CD14-positive monocyte (primary cell): ENCODE measurements around the gene DYNLT1. TPM values are rescaled to one million over a fixed set of nuclear protein-coding genes. Genes with fewer than 3 reads are reported as not detected.

Experiments used
- DNase-seq, 3 donors: peaks; one replicate each; pipeline ENCODE4 v3.0.0-alpha.2; 2011 to 2022
- H2AFZ ChIP-seq: 2 replicates; pipeline ENCODE4 v1.6.0; 2012; ENCODE audit warnings: mild to moderate bottlenecking, low read depth, low read length, inconsistent platforms; ENCODE audit not compliant: insufficient read depth, poor library complexity, severe bottlenecking
- H3K27ac ChIP-seq, 2 donors: 1 replicate in 1 of 2; 2 replicates in 1 of 2; pipeline ENCODE4 v1.5.1; 2012 to 2013; ENCODE audit warnings: low read length in 2 of 2, control low read depth in 1 of 2, inconsistent platforms in 1 of 2, low read depth in 1 of 2, mild to moderate bottlenecking in 1 of 2
- H3K27me3 ChIP-seq, 2 donors: one replicate each; pipeline versions ENCODE4 v1.6.0 to v1.6.1; 2011 to 2013; ENCODE audit warnings: low read length in 2 of 2; ENCODE audit not compliant: control insufficient read depth in 2 of 2, insufficient read depth in 2 of 2
- H3K36me3 ChIP-seq, 2 donors: replicated peaks in 1 of 2; 1 replicate in 1 of 2; 2 replicates in 1 of 2; pipeline versions ENCODE4 v1.5.1 to v1.6.1; 2012 to 2013; ENCODE audit warnings: low read length in 2 of 2, control low read depth in 1 of 2, inconsistent platforms in 1 of 2, mild to moderate bottlenecking in 1 of 2; ENCODE audit not compliant: insufficient read depth in 2 of 2, control insufficient read depth in 1 of 2
- H3K4me1 ChIP-seq, 2 donors: 1 replicate in 1 of 2; 2 replicates in 1 of 2; pipeline versions ENCODE4 v1.5.1 to v1.6.1; 2012 to 2013; ENCODE audit warnings: low read length in 2 of 2, control low read depth in 1 of 2, inconsistent platforms in 1 of 2, mild to moderate bottlenecking in 1 of 2, moderate library complexity in 1 of 2; ENCODE audit not compliant: insufficient read depth in 2 of 2, control insufficient read depth in 1 of 2
- H3K4me2 ChIP-seq: replicated peaks from 2 replicates; pipeline ENCODE3; 2012; ENCODE audit warnings: low read length, moderate library complexity, mild to moderate bottlenecking; ENCODE audit not compliant: poor library complexity, severe bottlenecking; ENCODE audit errors: extremely low read depth
- H3K4me3 ChIP-seq, 3 experiments: fragments of 200-600 bp in 1 of 3; sonication (generic) in 1 of 3; replicated peaks in 1 of 3; 1 replicate in 2 of 3; 2 replicates in 1 of 3; pipeline ENCODE4 v1.5.1; 2011 to 2013; ENCODE audit warnings: low read length in 3 of 3, mild to moderate bottlenecking in 3 of 3, control low read depth in 2 of 3, low read depth in 2 of 3, inconsistent platforms in 1 of 3, moderate library complexity in 1 of 3
- H3K79me2 ChIP-seq: 2 replicates; pipeline ENCODE4 v1.6.0; 2012; ENCODE audit warnings: mild to moderate bottlenecking, control low read depth, inconsistent platforms, low read length, moderate library complexity; ENCODE audit not compliant: insufficient read depth
- H3K9ac ChIP-seq: 2 replicates; pipeline ENCODE4 v1.6.0; 2017; ENCODE audit warnings: low read length, mild to moderate bottlenecking; ENCODE audit not compliant: insufficient read depth, poor library complexity, severe bottlenecking
- H3K9me3 ChIP-seq, 2 donors: replicated peaks in 1 of 2; 1 replicate in 1 of 2; 2 replicates in 1 of 2; pipeline versions ENCODE4 v1.5.1 to v1.6.1; 2012 to 2013; ENCODE audit warnings: low read length in 2 of 2, control low read depth in 1 of 2; ENCODE audit not compliant: control insufficient read depth in 1 of 2, insufficient read depth in 1 of 2
- H4K20me1 ChIP-seq: 2 replicates; pipeline ENCODE4 v1.6.0; 2012; ENCODE audit warnings: mild to moderate bottlenecking, low read length, control low read depth, moderate library complexity; ENCODE audit not compliant: insufficient read depth
- H3K27ac Mint-ChIP-seq, 7 donors: one replicate each; pipeline ENCODE4 v1.8.0; 2020; ENCODE audit warnings: mild to moderate bottlenecking in 7 of 7, mixed read lengths in 7 of 7, moderate library complexity in 6 of 7, inconsistent platforms in 2 of 7
- H3K27me3 Mint-ChIP-seq, 3 donors: one replicate each; pipeline ENCODE4 v1.8.0; 2021 to 2022; ENCODE audit warnings: low read depth in 3 of 3, mild to moderate bottlenecking in 3 of 3, mixed read lengths in 3 of 3, moderate library complexity in 3 of 3, inconsistent platforms in 1 of 3
- H3K36me3 Mint-ChIP-seq, 2 donors: one replicate each; pipeline ENCODE4 v1.8.0; 2020; ENCODE audit warnings: mixed read lengths in 2 of 2, inconsistent platforms in 1 of 2, mild to moderate bottlenecking in 1 of 2
- H3K4me1 Mint-ChIP-seq: one replicate; pipeline ENCODE4 v1.8.0; 2020; ENCODE audit warnings: mild to moderate bottlenecking, mixed read lengths
- H3K4me3 Mint-ChIP-seq, 2 donors: one replicate each; pipeline ENCODE4 v1.8.0; 2020; ENCODE audit warnings: mild to moderate bottlenecking in 2 of 2, mixed read lengths in 2 of 2, moderate library complexity in 1 of 2
- H3K9me3 Mint-ChIP-seq, 7 donors: one replicate each; pipeline ENCODE4 v1.8.0; 2020 to 2022; ENCODE audit warnings: mixed read lengths in 7 of 7, mild to moderate bottlenecking in 6 of 7, moderate library complexity in 6 of 7, inconsistent platforms in 2 of 7
- WGBS: methylation state at CpG from one replicate; pipeline ENCODE4 v1.1.5; 2013; ENCODE audit warnings: missing lambda C conversion rate; ENCODE audit not compliant: insufficient coverage; 5-methylcytosine and 5-hydroxymethylcytosine counted together
- intact Hi-C, 2 donors: fragments of 100-400 bp; cut with micrococcal nuclease; formaldehyde crosslinking; loops; one replicate each; pipeline versions ENCODE4 v1.15.0 to v1.15.1; 2023
- polyA plus RNA-seq, 3 donors: library from polyadenylated mRNA; depleted of rRNA in 1 of 3; unstranded in 2 of 3; stranded (reverse) in 1 of 3; fragments of 300-500 nt in 2 of 3; fragments of >200 nt in 1 of 3; fragmentation: Illumina TruSeq in 2 of 3; gene quantifications; 1 replicate in 2 of 3; 2 replicates in 1 of 3; pipeline ENCODE4 v1.2.3, GENCODE V29; 2012 to 2021
- TF ChIP-seq, protein P1 (sequence below): fragments of 200-600 bp; IDR thresholded peaks from one replicate; pipeline ENCODE4 v1.8.0; 2022; ENCODE audit warnings: antibody characterized with exemption, mild to moderate bottlenecking

DYNLT1 gene
- polyA plus RNA-seq, 3 donors = 248 to 287 (median 286) TPM

DNA sequence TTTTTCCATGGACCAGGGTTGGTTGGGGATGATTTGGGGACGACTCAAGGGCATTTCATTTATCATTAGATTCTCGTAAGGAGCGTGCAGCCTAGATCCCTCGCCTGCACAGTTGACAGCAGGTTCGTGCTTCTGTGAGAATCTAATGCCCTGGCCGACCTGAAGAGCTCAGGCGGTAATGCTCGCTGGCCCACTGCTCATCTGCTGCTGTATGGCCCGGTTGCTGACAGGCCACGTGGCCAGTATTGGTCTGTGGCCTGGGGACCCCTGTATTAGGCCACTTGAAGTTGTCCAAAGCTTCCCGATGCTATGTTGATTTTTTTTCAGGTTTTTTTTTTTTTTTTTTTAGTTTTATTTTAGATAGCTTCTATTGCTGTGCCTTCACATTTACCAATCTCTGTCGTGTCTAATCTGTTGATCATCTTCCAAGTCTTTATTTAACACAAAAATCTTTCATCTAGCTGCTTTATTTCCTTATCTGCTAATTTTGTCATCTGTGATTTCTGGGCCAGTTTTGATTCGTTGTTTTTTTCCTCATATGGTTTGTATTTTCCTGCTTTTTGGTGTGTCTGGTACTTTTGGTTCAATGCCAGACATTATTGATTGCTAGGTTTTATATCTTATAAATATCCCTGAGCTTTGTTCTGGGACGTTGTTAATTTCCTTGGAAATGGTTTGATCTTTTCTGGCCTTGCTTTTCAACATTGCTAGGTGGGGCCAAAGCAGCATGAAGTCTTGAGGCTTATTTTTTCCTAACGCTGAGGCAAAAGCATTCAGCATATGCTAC, 41.1 kb downstream of the DYNLT1 start:
- Histone ChIP-seq H3K36me3 (peaks cover 52 to 88% of the 10 kb centered on the region in 2 donors), H3K4me1 (no peaks in the 10 kb centered on the region), H3K4me2 (no peak overlapping the region), H3K27me3 (no peaks in the 10 kb centered on the region), H3K79me2 (no peaks in the 10 kb centered on the region), H4K20me1 (peaks cover 8% of the 10 kb centered on the region), H3K4me3 (no peak overlapping the region), H3K9me3 (no peaks in the 10 kb centered on the region), H2AFZ (no peak overlapping the region), H3K9ac (no peak overlapping the region), H3K27ac (no peak overlapping the region)
- Mint-ChIP-seq H3K9me3 (peaks cover 0 to 2% (median 0%) of the 10 kb centered on the region in 7 donors), H3K27me3 (peaks cover 0 to 1% (median 0%) of the 10 kb centered on the region in 3 donors), H3K4me1 (no peaks in the 10 kb centered on the region), H3K36me3 (peaks cover 58 to 94% of the 10 kb centered on the region in 2 donors), H3K4me3 (no peak overlapping the region), H3K27ac (no peak overlapping the region)
- TF ChIP-seq, protein P1, sequence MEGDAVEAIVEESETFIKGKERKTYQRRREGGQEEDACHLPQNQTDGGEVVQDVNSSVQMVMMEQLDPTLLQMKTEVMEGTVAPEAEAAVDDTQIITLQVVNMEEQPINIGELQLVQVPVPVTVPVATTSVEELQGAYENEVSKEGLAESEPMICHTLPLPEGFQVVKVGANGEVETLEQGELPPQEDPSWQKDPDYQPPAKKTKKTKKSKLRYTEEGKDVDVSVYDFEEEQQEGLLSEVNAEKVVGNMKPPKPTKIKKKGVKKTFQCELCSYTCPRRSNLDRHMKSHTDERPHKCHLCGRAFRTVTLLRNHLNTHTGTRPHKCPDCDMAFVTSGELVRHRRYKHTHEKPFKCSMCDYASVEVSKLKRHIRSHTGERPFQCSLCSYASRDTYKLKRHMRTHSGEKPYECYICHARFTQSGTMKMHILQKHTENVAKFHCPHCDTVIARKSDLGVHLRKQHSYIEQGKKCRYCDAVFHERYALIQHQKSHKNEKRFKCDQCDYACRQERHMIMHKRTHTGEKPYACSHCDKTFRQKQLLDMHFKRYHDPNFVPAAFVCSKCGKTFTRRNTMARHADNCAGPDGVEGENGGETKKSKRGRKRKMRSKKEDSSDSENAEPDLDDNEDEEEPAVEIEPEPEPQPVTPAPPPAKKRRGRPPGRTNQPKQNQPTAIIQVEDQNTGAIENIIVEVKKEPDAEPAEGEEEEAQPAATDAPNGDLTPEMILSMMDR = no peak
- DNase-seq = no peak
- intact Hi-C loops = loop anchor here (5.0 to 10.0 kb wide), 2 partner anchors 381 to 389 kb away; no protein-coding TSS in a partner anchor
- 100% methylated on average over 12 of the region's 15 CpGs for whole genome bisulfite sequencing

DNA sequence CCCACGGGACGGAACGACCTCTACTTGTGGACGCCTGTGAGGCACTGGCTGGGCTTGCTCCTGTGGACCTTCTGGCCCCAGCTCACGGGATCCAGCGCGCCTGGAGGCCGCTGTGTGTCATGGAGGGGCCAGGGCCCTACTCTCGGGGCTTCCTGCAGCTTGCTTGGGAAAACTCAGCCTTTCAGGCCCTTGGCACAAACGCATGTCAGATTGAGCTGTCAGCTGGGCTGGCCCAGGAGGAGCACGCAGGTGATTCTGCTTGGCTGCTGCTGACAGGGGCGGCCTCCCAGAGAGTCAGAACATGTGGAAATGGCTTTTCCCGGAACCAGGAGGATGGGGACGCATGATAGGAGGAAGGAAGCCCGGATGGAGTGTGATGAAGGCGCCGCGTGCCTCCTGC, 44.9 kb downstream of the DYNLT1 start:
- intact Hi-C loops = loop anchor here (5.0 to 10.0 kb wide), 2 partner anchors 377 to 385 kb away; no protein-coding TSS in a partner anchor
- Histone ChIP-seq H4K20me1 (peaks cover 8% of the 10 kb centered on the region), H3K36me3 (peaks cover 39 to 90% of the 10 kb centered on the region in 2 donors), H3K9me3 (no peaks in the 10 kb centered on the region), H3K27me3 (no peaks in the 10 kb centered on the region), H3K79me2 (no peaks in the 10 kb centered on the region), H3K27ac (no peak overlapping the region), H3K4me1 (no peaks in the 10 kb centered on the region), H3K4me3 (no peak overlapping the region), H2AFZ (no peak overlapping the region), H3K4me2 (no peak overlapping the region), H3K9ac (no peak overlapping the region)
- no peaks in the 10 kb centered on the region for H3K9me3 Mint-ChIP-seq
- H3K27ac Mint-ChIP-seq = peak overlapping the region in 3 of 7 donors; percentile 1 to 66 (median 52)
- H3K36me3 Mint-ChIP-seq = peaks cover 63 to 88% of the 10 kb centered on the region in 2 donors
- no peak overlapping the region for H3K4me3 Mint-ChIP-seq
- TF ChIP-seq, protein P1 = no peak
- no peaks in the 10 kb centered on the region for H3K4me1 Mint-ChIP-seq
- peaks cover 0 to 1% (median 0%) of the 10 kb centered on the region in 3 donors for H3K27me3 Mint-ChIP-seq
- WGBS = 92% methylated on average over 15 of the region's 18 CpGs
- no peak for DNase-seq
